Body of pancreas (tissue), 4 donors: ENCODE data around the gene DAND5.

Experiments
- CTCF ChIP-seq, 7 experiments: fragments of 450-650 bp in 4 of 7; fragments of 200-600 bp in 3 of 7; sonication (generic) in 3 of 7; IDR thresholded peaks; one replicate each; pipeline ENCODE4 v1.5.1; 2016 to 2019; ENCODE audit warnings: antibody characterized with exemption in 7 of 7
- POLR2A ChIP-seq, 3 donors: fragments of 450-650 bp; IDR thresholded peaks; one replicate each; pipeline ENCODE4 v1.6.1; 2016; ENCODE audit warnings: antibody characterized with exemption in 3 of 3, mild to moderate bottlenecking in 2 of 3

- TF ChIP-seq POLR2A (IDR thresholded peaks at IDR 0.05) (no peak), CTCF (IDR thresholded peaks at IDR 0.05) (no peak)
These were observed 29.4 kb upstream of the DAND5 start for GRCh38 chr19:12939975-12940423.
